PC-9 (cell line): ENCODE data around the gene PRDM16.

Experiments
- EZH2 ChIP-seq: fragments of 200-600 bp; sonication (generic); IDR thresholded peaks from 2 replicates; pipeline ENCODE4 v1.8.0; 2017; ENCODE audit warnings: antibody characterized with exemption, low read depth
- TF ChIP-seq, protein P1 (sequence below): fragments of 200-600 bp; sonication (generic); conservative IDR thresholded peaks from 2 replicates; pipeline ENCODE4 v1.6.1; 2017; ENCODE audit warnings: mixed run types, antibody characterized with exemption, mild to moderate bottlenecking, moderate library complexity

- TF ChIP-seq, protein P1, sequence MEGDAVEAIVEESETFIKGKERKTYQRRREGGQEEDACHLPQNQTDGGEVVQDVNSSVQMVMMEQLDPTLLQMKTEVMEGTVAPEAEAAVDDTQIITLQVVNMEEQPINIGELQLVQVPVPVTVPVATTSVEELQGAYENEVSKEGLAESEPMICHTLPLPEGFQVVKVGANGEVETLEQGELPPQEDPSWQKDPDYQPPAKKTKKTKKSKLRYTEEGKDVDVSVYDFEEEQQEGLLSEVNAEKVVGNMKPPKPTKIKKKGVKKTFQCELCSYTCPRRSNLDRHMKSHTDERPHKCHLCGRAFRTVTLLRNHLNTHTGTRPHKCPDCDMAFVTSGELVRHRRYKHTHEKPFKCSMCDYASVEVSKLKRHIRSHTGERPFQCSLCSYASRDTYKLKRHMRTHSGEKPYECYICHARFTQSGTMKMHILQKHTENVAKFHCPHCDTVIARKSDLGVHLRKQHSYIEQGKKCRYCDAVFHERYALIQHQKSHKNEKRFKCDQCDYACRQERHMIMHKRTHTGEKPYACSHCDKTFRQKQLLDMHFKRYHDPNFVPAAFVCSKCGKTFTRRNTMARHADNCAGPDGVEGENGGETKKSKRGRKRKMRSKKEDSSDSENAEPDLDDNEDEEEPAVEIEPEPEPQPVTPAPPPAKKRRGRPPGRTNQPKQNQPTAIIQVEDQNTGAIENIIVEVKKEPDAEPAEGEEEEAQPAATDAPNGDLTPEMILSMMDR: no peak
- TF ChIP-seq EZH2: no peak
Observed at GRCh38 chr1:3219791-3220467, 150.9 kb downstream of the PRDM16 start.
